ENCODE results near the gene ANKRD24. TPM values are rescaled to one million over a fixed set of nuclear protein-coding genes. Genes with fewer than 3 reads are reported as not detected.
"Not testable (repeated sequence)": the region's sequence is repeated elsewhere in the genome, so short reads cannot be mapped to it uniquely, and the experiment has no call there.

ANKRD24 gene
- total RNA-seq, 2 donors from 2014 or later = 3.6 to 12.0 TPM

DNA sequence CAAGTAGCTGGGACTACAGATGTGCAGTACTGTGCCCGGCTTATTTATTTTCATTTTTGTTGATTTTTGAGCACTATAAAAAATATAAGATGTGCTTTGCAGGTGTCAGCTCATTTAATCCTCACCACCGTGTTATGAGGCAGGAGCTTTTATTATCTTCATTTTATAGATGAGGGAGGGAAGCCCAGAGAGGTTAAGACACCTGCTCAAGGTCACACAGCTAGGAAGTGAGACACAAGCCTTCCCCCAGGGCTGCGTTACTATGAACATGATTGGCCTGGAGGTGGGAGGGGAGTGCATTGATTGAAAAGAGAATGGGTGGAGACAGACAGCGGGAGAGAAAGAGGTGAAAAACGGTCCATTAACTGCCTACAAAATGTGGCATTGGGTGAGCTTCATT is 7.2 kb downstream of the ANKRD24 start:
- WGBS = 66% methylated on average over 5 of the region's 5 CpGs
- no peak for TF ChIP-seq CTCF (IDR thresholded peaks at IDR 0.05)
- no peak for TF ChIP-seq POLR2AphosphoS5 (IDR thresholded peaks at IDR 0.05)
- no peak for TF ChIP-seq POLR2A (IDR thresholded peaks at IDR 0.05)
- intact Hi-C loops (cut with DNase I) = no loop called here
- no peaks in the 10 kb centered on the region for H3K9me3 ChIP-seq
- H3K4me3 ChIP-seq = no peak overlapping the region
- DNase-seq (ENCODE audit: low spot score) = no peak
- peaks cover 3% of the 10 kb centered on the region for H3K27me3 ChIP-seq (replicated peaks; ENCODE audit: insufficient read depth)
- no peak overlapping the region for H3K27ac ChIP-seq
- H3K36me3 ChIP-seq = no peaks in the 10 kb centered on the region
- no peaks in the 10 kb centered on the region for H3K4me1 ChIP-seq (replicated peaks)

DNA sequence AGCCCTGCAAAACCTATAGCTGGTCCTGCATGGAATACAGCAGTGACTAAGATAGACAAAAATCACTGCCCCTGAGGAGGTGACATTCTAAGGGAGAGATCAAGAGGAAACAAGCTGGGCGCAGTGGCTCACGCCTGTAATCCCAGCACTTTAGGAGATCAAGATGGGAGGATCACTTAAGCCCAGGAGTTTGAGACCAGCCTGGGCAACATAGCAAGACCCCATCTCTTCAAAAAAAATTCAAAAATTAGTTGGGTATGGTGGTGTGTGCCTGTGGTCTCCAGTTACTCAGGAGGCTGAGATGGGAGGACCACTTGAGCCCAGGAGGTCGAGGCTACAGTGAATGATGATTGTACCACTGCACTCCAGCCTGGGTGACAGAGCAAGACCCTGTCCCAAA is 10.0 kb downstream of the ANKRD24 start:
- DNase-seq (ENCODE audit: low spot score); H3K4me1 ChIP-seq (replicated peaks); H3K9me3 ChIP-seq; H3K36me3 ChIP-seq; intact Hi-C loops (cut with DNase I); H3K4me3 ChIP-seq; H3K27ac ChIP-seq: not testable (repeated sequence)
- 92% methylated on average over 3 of the region's 3 CpGs for WGBS
- H3K27me3 ChIP-seq (replicated peaks; ENCODE audit: insufficient read depth) = peaks cover 14% of the 10 kb centered on the region

DNA sequence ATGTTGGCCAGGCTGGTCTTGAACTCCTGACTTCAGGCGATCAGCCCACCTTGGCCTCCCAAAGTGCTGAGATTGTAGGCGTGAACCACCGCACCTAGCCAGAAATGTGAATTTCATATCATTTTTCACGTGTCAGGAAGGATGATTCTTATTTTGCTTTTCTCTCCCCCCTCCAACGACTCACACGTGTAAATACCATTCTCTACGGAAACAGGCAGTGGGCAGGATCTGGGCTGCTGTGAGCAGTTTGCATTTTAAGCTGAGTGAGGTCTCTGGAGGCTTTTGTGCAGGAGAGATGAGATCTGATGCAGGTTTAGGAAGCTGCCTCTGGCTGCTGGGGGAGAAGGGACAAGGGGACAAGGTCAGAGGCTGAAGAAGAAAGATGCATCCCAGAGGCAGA is 11.9 kb downstream of the ANKRD24 start:
- WGBS = 47% methylated on average over 7 of the region's 7 CpGs
- intact Hi-C loops (cut with DNase I) = no loop called here
- H3K27me3 ChIP-seq (replicated peaks; ENCODE audit: insufficient read depth) = peaks cover 18% of the 10 kb centered on the region
- no peaks in the 10 kb centered on the region for H3K9me3 ChIP-seq
- H3K36me3 ChIP-seq = no peaks in the 10 kb centered on the region
- H3K4me3 ChIP-seq = no peak overlapping the region
- TF ChIP-seq POLR2A (IDR thresholded peaks at IDR 0.05) (no peak), CTCF (IDR thresholded peaks at IDR 0.05) (no peak), POLR2AphosphoS5 (IDR thresholded peaks at IDR 0.05) (no peak)
- DNase-seq (ENCODE audit: low spot score) = no peak
- H3K4me1 ChIP-seq (replicated peaks) = no peaks in the 10 kb centered on the region
- no peak overlapping the region for H3K27ac ChIP-seq

- TF ChIP-seq POLR2A (IDR thresholded peaks at IDR 0.05) (no peak), CTCF (IDR thresholded peaks at IDR 0.05) (no peak), POLR2AphosphoS5 (IDR thresholded peaks at IDR 0.05) (no peak)
- Histone ChIP-seq H3K4me1 (replicated peaks) (no peaks in the 10 kb centered on the region), H3K27ac (no peak overlapping the region), H3K9me3 (no peaks in the 10 kb centered on the region), H3K4me3 (no peak overlapping the region), H3K27me3 (replicated peaks; ENCODE audit: insufficient read depth) (peaks cover 18% of the 10 kb centered on the region), H3K36me3 (no peaks in the 10 kb centered on the region)
- WGBS = 79% methylated on average over 8 of the region's 8 CpGs
- intact Hi-C loops (cut with DNase I) = no loop called here
- DNase-seq (ENCODE audit: low spot score) = no peak
Observed at GRCh38 chr19:4196009-4196408, 13.5 kb downstream of the ANKRD24 start.

- peaks cover 18% of the 10 kb centered on the region for H3K27me3 ChIP-seq (replicated peaks; ENCODE audit: insufficient read depth)
- WGBS = 83% methylated on average over 22 of the region's 22 CpGs
- intact Hi-C loops (cut with DNase I) = no loop called here
- no peak overlapping the region for H3K27ac ChIP-seq
- TF ChIP-seq POLR2A (IDR thresholded peaks at IDR 0.05) = no peak
- TF ChIP-seq POLR2AphosphoS5 (IDR thresholded peaks at IDR 0.05) = no peak
- no peak for TF ChIP-seq CTCF (IDR thresholded peaks at IDR 0.05)
- no peak for DNase-seq (ENCODE audit: low spot score)
- no peaks in the 10 kb centered on the region for H3K9me3 ChIP-seq
- no peak overlapping the region for H3K4me3 ChIP-seq
- no peaks in the 10 kb centered on the region for H3K36me3 ChIP-seq
- H3K4me1 ChIP-seq (replicated peaks) = no peaks in the 10 kb centered on the region
Observed at GRCh38 chr19:4196587-4197148, 14.2 kb downstream of the ANKRD24 start.
